ENCODE data around the gene TSC22D4. TPM values are rescaled to one million over a fixed set of nuclear protein-coding genes. Genes with fewer than 3 reads are reported as not detected.

The TSC22D4 gene
- polyA plus RNA-seq, 1 of the 3 experiments (the other 2 are of a cell fraction), result 32.7 TPM

- H3K4me3 ChIP-seq (ENCODE audit: low read depth in 2 of 2, low read length in 1 of 2), result peak overlapping the region; percentile 78 to 95; a peak in 3 of 4 replicates
- H3F3A ChIP-seq (replicated peaks; ENCODE audit: insufficient read depth), result peaks cover 17% of the 10 kb centered on the region
- H3K9me3 ChIP-seq, result no peaks in the 10 kb centered on the region
- ChIA-PET CTCF (interaction anchor here (0.9 to 1.4 kb wide), 3 partner anchors 19 to 260 kb away, joined by 3 to 6 read pairs (median 3); no protein-coding TSS in a partner anchor), POLR2A (interaction anchor here (0.6 kb wide), 1 partner anchor 18 kb away, joined by 3 read pairs; no protein-coding TSS in a partner anchor)
- H3K9me2 ChIP-seq, result no peaks in the 10 kb centered on the region
- H3K9ac ChIP-seq, result peak overlapping the region; percentile 99
- H3K36me3 ChIP-seq (replicated peaks in 1 of 2; ENCODE audit: control insufficient read depth in 1 of 2, insufficient read depth in 2 of 2, low read length in 1 of 2), result peaks cover 41 to 43% of the 10 kb centered on the region in 2 experiments
- no peak for DNase-seq
- H3K27ac ChIP-seq (ENCODE audit: low read depth in 2 of 2, low read length in 1 of 2), result peak overlapping the region in 1 of 2 experiments; percentile 99; a peak in 1 of 4 replicates
- peaks cover 13% of the 10 kb centered on the region for H4K20me1 ChIP-seq (ENCODE audit: insufficient read depth)
- peak overlapping the region; percentile 97 for H3K4me2 ChIP-seq
- H3K4me1 ChIP-seq (ENCODE audit: control insufficient read depth in 1 of 2, insufficient read depth in 2 of 2, low read depth in 1 of 2, low read length in 1 of 2), result peaks cover 23 to 49% of the 10 kb centered on the region in 2 experiments; a peak in 3 of 4 replicates
- H3K79me2 ChIP-seq (ENCODE audit: insufficient read depth), result peaks cover 63% of the 10 kb centered on the region
- H3K27me3 ChIP-seq (ENCODE audit: insufficient read depth), result no peaks in the 10 kb centered on the region
- TF ChIP-seq TCF12 (IDR thresholded peaks at IDR 0.05), result no peak
- WGBS (ENCODE audit: low lambda C conversion rate), result 97% methylated on average over 23 of the region's 23 CpGs
- no peak overlapping the region for H2AFZ ChIP-seq (ENCODE audit: low read depth)
These were observed 47.7 kb downstream of the TSC22D4 start for GRCh38 chr7:100431286-100431735.

DNA sequence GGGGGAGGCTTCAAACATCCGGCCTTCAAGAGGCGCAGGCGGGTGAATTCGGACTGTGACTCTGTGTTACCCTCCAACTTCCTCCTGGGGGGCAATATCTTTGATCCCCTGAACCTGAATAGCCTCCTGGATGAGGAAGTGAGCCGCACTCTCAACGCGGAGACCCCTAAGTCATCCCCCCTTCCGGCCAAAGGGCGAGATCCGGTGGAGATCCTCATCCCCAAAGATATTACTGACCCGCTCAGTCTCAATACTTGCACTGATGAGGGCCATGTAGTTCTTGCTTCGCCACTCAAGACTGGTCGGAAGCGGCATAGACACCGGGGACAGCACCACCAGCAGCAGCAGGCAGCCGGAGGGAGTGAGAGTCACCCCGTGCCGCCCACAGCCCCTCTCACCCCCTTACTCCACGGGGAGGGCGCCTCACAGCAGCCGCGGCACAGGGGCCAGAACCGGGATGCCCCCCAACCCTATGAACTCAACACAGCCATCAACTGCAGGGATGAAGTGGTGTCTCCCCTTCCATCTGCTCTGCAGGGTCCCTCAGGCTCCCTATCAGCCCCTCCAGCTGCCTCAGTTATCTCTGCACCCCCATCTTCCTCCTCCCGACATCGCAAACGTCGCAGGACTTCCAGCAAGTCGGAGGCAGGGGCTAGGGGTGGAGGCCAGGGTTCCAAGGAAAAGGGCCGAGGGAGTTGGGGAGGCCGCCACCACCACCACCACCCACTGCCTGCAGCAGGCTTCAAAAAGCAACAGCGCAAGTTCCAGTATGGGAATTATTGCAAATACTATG, 48.3 kb downstream of the TSC22D4 start:
- peak overlapping the region; percentile 99 for H3K9ac ChIP-seq
- ChIA-PET POLR2A (interaction anchor here (0.6 to 3.3 kb wide), 5 partner anchors 24 to 342 kb away, joined by 3 to 11 read pairs (median 4); partner anchors contain the start of genes COPS6 and PCOLCE), CTCF (interaction anchor here (0.7 to 3.2 kb wide), 9 partner anchors 19 to 262 kb away, joined by 3 to 23 read pairs (median 3); partner anchors contain the start of gene NYAP1)
- no peaks in the 10 kb centered on the region for H3K27me3 ChIP-seq (ENCODE audit: insufficient read depth)
- H4K20me1 ChIP-seq (ENCODE audit: insufficient read depth), result peaks cover 13% of the 10 kb centered on the region
- H3K9me3 ChIP-seq, result no peaks in the 10 kb centered on the region
- peak overlapping the region; percentile 99 to 100 for H3K27ac ChIP-seq (ENCODE audit: low read depth in 2 of 2, low read length in 1 of 2)
- peak overlapping the region; percentile 78 to 95 for H3K4me3 ChIP-seq (ENCODE audit: low read depth in 2 of 2, low read length in 1 of 2)
- H3K9me2 ChIP-seq, result no peaks in the 10 kb centered on the region
- 38% methylated on average over 30 of the region's 31 CpGs for WGBS (ENCODE audit: low lambda C conversion rate)
- DNase-seq, result peak; percentile 59
- peaks cover 23 to 49% of the 10 kb centered on the region in 2 experiments; a peak in 3 of 4 replicates for H3K4me1 ChIP-seq (ENCODE audit: control insufficient read depth in 1 of 2, insufficient read depth in 2 of 2, low read depth in 1 of 2, low read length in 1 of 2)
- peaks cover 21% of the 10 kb centered on the region for H3F3A ChIP-seq (replicated peaks; ENCODE audit: insufficient read depth)
- H3K79me2 ChIP-seq (ENCODE audit: insufficient read depth), result peaks cover 61% of the 10 kb centered on the region
- peak overlapping the region; percentile 97 for H3K4me2 ChIP-seq
- no peak overlapping the region for H2AFZ ChIP-seq (ENCODE audit: low read depth)
- peaks cover 41 to 43% of the 10 kb centered on the region in 2 experiments for H3K36me3 ChIP-seq (replicated peaks in 1 of 2; ENCODE audit: control insufficient read depth in 1 of 2, insufficient read depth in 2 of 2, low read length in 1 of 2)
- TF ChIP-seq RFX5 (IDR thresholded peaks at IDR 0.05; ENCODE audit: low read length) (no peak), RAD21 (IDR thresholded peaks at IDR 0.05; ENCODE audit: low read length) (no peak), FOSL2 (IDR thresholded peaks at IDR 0.05; ENCODE audit: borderline replicate concordance, low read depth) (no peak), RXRA (IDR thresholded peaks at IDR 0.05; ENCODE audit: borderline replicate concordance, low read depth) (no peak), CHD2 (IDR thresholded peaks at IDR 0.05; ENCODE audit: low read length, partially characterized antibody) (no peak), RCOR1 (IDR thresholded peaks at IDR 0.05; ENCODE audit: low read length) (no peak), NFIC (IDR thresholded peaks at IDR 0.05; ENCODE audit: borderline replicate concordance) (no peak), ELF1 (IDR thresholded peaks at IDR 0.05) (no peak), IRF3 (IDR thresholded peaks at IDR 0.05; ENCODE audit: low read depth, low read length) (no peak), FOXJ3 (CRISPR knock-in tag; IDR thresholded peaks at IDR 0.05) (no peak), TCF12 (IDR thresholded peaks at IDR 0.05) (no peak), USF1 (IDR thresholded peaks at IDR 0.05; ENCODE audit: borderline replicate concordance, low read depth) (no peak)
- TF ChIP-seq, protein P1, sequence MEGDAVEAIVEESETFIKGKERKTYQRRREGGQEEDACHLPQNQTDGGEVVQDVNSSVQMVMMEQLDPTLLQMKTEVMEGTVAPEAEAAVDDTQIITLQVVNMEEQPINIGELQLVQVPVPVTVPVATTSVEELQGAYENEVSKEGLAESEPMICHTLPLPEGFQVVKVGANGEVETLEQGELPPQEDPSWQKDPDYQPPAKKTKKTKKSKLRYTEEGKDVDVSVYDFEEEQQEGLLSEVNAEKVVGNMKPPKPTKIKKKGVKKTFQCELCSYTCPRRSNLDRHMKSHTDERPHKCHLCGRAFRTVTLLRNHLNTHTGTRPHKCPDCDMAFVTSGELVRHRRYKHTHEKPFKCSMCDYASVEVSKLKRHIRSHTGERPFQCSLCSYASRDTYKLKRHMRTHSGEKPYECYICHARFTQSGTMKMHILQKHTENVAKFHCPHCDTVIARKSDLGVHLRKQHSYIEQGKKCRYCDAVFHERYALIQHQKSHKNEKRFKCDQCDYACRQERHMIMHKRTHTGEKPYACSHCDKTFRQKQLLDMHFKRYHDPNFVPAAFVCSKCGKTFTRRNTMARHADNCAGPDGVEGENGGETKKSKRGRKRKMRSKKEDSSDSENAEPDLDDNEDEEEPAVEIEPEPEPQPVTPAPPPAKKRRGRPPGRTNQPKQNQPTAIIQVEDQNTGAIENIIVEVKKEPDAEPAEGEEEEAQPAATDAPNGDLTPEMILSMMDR (IDR thresholded peaks at IDR 0.05), result no peak
